DND-41 (cell line): Measurements from ENCODE around the gene ZNF554.

Experiments
- ATAC-seq: fragments of 200-7000 bp; cut with Tn5 transposase; 3 replicates; pipeline ENCODE4 v1.9.1; 2021; ENCODE audit warnings: low read depth; ENCODE audit not compliant: insufficient read depth
- DNase-seq: peaks from one replicate; pipeline ENCODE4 v3.0.0-alpha.2; 2020
- H2AFZ ChIP-seq: 2 replicates; pipeline ENCODE4 v1.6.0; 2012; ENCODE audit warnings: low read depth, low read length
- H3K27ac ChIP-seq: 2 replicates; pipeline ENCODE4 v1.5.1; 2012; ENCODE audit warnings: low read length, inconsistent platforms
- H3K27me3 ChIP-seq: fragments of 200-600 bp; sonication (generic); 2 replicates; pipeline ENCODE4 v1.6.0; 2012; ENCODE audit warnings: low read length, mild to moderate bottlenecking, inconsistent platforms; ENCODE audit not compliant: insufficient read depth, poor library complexity
- H3K36me3 ChIP-seq: 2 replicates; pipeline ENCODE4 v1.5.1; 2012; ENCODE audit warnings: low read length, inconsistent platforms; ENCODE audit not compliant: insufficient read depth
- H3K4me1 ChIP-seq: 2 replicates; pipeline ENCODE4 v1.5.1; 2012; ENCODE audit warnings: mild to moderate bottlenecking, low read length; ENCODE audit not compliant: insufficient read depth
- H3K4me2 ChIP-seq: 2 replicates; pipeline ENCODE4 v1.6.0; 2012; ENCODE audit warnings: mild to moderate bottlenecking, moderate library complexity, low read length, inconsistent platforms; ENCODE audit not compliant: insufficient read depth
- H3K4me3 ChIP-seq, 2 experiments: fragments of 200-600 bp in 1 of 2; shearing (Covaris generic) in 1 of 2; 2 replicates each; pipeline ENCODE4 v1.5.1; 2012 to 2016; ENCODE audit warnings: inconsistent platforms in 2 of 2, low read length in 2 of 2, mild to moderate bottlenecking in 2 of 2, low read depth in 1 of 2, moderate library complexity in 1 of 2
- H3K79me2 ChIP-seq: 2 replicates; pipeline ENCODE4 v1.6.0; 2012; ENCODE audit warnings: low read length, inconsistent platforms; ENCODE audit not compliant: insufficient read depth
- H3K9ac ChIP-seq: 2 replicates; pipeline ENCODE4 v1.6.0; 2012; ENCODE audit warnings: low read depth, mild to moderate bottlenecking, inconsistent platforms, low read length, moderate library complexity
- H3K9me3 ChIP-seq: 2 replicates; pipeline ENCODE4 v1.5.1; 2012; ENCODE audit warnings: low read length, moderate library complexity, mild to moderate bottlenecking, inconsistent platforms; ENCODE audit not compliant: insufficient read depth, severe bottlenecking
- H4K20me1 ChIP-seq: 2 replicates; pipeline ENCODE4 v1.6.0; 2012; ENCODE audit warnings: low read length; ENCODE audit not compliant: insufficient read depth
- CTCF ChIP-seq: IDR thresholded peaks from 2 replicates; pipeline ENCODE4 v1.5.1; 2012; ENCODE audit warnings: borderline replicate concordance, low read length, moderate library complexity, mild to moderate bottlenecking; ENCODE audit not compliant: poor library complexity, severe bottlenecking; ENCODE audit errors: extremely low read depth
- EZH2 ChIP-seq: IDR thresholded peaks from 3 replicates; pipeline ENCODE4 v1.6.1; 2012; ENCODE audit warnings: borderline replicate concordance, low read depth, mild to moderate bottlenecking, moderate library complexity, low read length, inconsistent platforms; ENCODE audit not compliant: severe bottlenecking

ZNF554 gene

GRCh38 chr19:2782329-2782935 lies 37.2 kb upstream of the ZNF554 start:
- ATAC-seq, result no peak
- peak overlapping the region; percentile 72 for H3K4me2 ChIP-seq
- no peak for TF ChIP-seq EZH2
- TF ChIP-seq CTCF, result no peak
- peak overlapping the region; percentile 85 for H3K27ac ChIP-seq
- no peaks in the 10 kb centered on the region for H3K27me3 ChIP-seq
- H3K9me3 ChIP-seq, result no peaks in the 10 kb centered on the region
- H3K4me3 ChIP-seq, result peak overlapping the region; percentile 80 to 91; a peak in 3 of 4 replicates
- H3K36me3 ChIP-seq, result peaks cover 31% of the 10 kb centered on the region
- peak overlapping the region; percentile 77 for H2AFZ ChIP-seq
- no peak for DNase-seq
- H3K79me2 ChIP-seq, result peaks cover 83% of the 10 kb centered on the region
- H3K4me1 ChIP-seq, result peaks cover 63% of the 10 kb centered on the region
- peaks cover 65% of the 10 kb centered on the region for H4K20me1 ChIP-seq
- peak overlapping the region; percentile 93 for H3K9ac ChIP-seq

- TF ChIP-seq EZH2 (no peak), CTCF (peak; percentile 67)
- Histone ChIP-seq H3K27ac (peak within 1 kb of the TSS; percentile 85), H3K36me3 (peaks cover 32% of the 10 kb centered on the region), H3K4me3 (peak within 1 kb of the TSS; percentile 80 to 91; a peak in 3 of 4 replicates), H3K9me3 (no peaks in the 10 kb centered on the region), H3K4me2 (peak within 1 kb of the TSS; percentile 72), H3K27me3 (no peaks in the 10 kb centered on the region), H3K79me2 (peaks cover 83% of the 10 kb centered on the region), H4K20me1 (peaks cover 65% of the 10 kb centered on the region), H3K4me1 (peaks cover 68% of the 10 kb centered on the region), H2AFZ (peak within 1 kb of the TSS; percentile 77), H3K9ac (peak within 1 kb of the TSS; percentile 93)
- DNase-seq, result peak; percentile 98
- peak; percentile 72 for ATAC-seq
Observed at GRCh38 chr19:2782936-2783780, 36.5 kb upstream of the ZNF554 start, which contains the start of gene SGTA. Gene SGTA, minus strand, starts transcription at chr19:2783273. Its CDS starts 14,205 bp downstream, at chr19:2769068.

- DNase-seq, result no peak
- TF ChIP-seq CTCF, result no peak
- no peak for TF ChIP-seq EZH2
- Histone ChIP-seq H4K20me1 (peaks cover 63% of the 10 kb centered on the region), H3K9me3 (no peaks in the 10 kb centered on the region), H3K36me3 (peaks cover 32% of the 10 kb centered on the region), H3K27ac (peak overlapping the region; percentile 84), H3K79me2 (peaks cover 83% of the 10 kb centered on the region), H3K4me2 (peak overlapping the region; percentile 72), H3K9ac (peak overlapping the region; percentile 93), H2AFZ (peak overlapping the region; percentile 75), H3K27me3 (no peaks in the 10 kb centered on the region), H3K4me1 (peaks cover 68% of the 10 kb centered on the region), H3K4me3 (peak overlapping the region; percentile 25 to 91; a peak in 3 of 4 replicates)
- no peak for ATAC-seq
Observed at GRCh38 chr19:2783781-2784145, 35.9 kb upstream of the ZNF554 start.
